B cell (primary cell): ENCODE measurements around the gene LYZL6. TPM values are rescaled to one million over a fixed set of nuclear protein-coding genes. Genes with fewer than 3 reads are reported as not detected.

Source experiments
- ATAC-seq: fragments of 200-7000 bp; cut with Tn5 transposase; one replicate; pipeline ENCODE4 v1.10.0; 2021; ENCODE audit warnings: low read depth, mild to moderate bottlenecking, moderate number of reproducible peaks, moderate library complexity
- CTCF ChIA-PET: fragments of 350-600 bp; sonication (Branson Sonifier 250); formaldehyde crosslinking; loops from one replicate; lab custom pipeline; 2021; ENCODE audit warnings: antibody characterized with exemption, inconsistent platforms; lab: Charles Lee
- POLR2A ChIA-PET: fragments of 350-600 bp; sonication (Branson Sonifier 250); formaldehyde crosslinking; loops from one replicate; lab custom pipeline; 2021; ENCODE audit warnings: antibody characterized with exemption; lab: Charles Lee
- DNase-seq: peaks from one replicate; pipeline ENCODE4 v3.0.0; 2013
- H2AFZ ChIP-seq: 2 replicates; pipeline ENCODE4 v1.6.1; 2012; ENCODE audit warnings: mild to moderate bottlenecking, low read depth, low read length; ENCODE audit not compliant: insufficient read depth, poor library complexity, severe bottlenecking
- H3K27ac ChIP-seq, 2 donors: 1 replicate in 1 of 2; 2 replicates in 1 of 2; pipeline ENCODE4 v1.5.1; 2012 to 2013; ENCODE audit warnings: low read length in 2 of 2, mild to moderate bottlenecking in 2 of 2, moderate library complexity in 1 of 2
- H3K27me3 ChIP-seq, 4 experiments: fragments of 200-600 bp in 1 of 4; sonication (generic) in 1 of 4; replicated peaks in 1 of 4; 1 replicate in 2 of 4; 2 replicates in 2 of 4; pipeline versions ENCODE4 v1.6.1 to v1.7.0; 2013 to 2016; ENCODE audit warnings: low read length in 3 of 4, mild to moderate bottlenecking in 2 of 4, mixed read lengths in 1 of 4, moderate library complexity in 1 of 4; ENCODE audit not compliant: insufficient read depth in 4 of 4, control insufficient read depth in 3 of 4; ENCODE audit errors: control extremely low read depth in 1 of 4
- H3K36me3 ChIP-seq, 2 experiments: replicated peaks in 1 of 2; 1 replicate in 1 of 2; 2 replicates in 1 of 2; pipeline versions ENCODE4 v1.6.1 to v1.7.1; 2013; ENCODE audit warnings: low read length in 1 of 2; ENCODE audit not compliant: insufficient read depth in 2 of 2, control insufficient read depth in 1 of 2; ENCODE audit errors: control extremely low read depth in 1 of 2, extremely low read depth in 1 of 2
- H3K4me1 ChIP-seq, 2 donors: fragments of 200-600 bp in 1 of 2; sonication (generic) in 1 of 2; 1 replicate in 1 of 2; 2 replicates in 1 of 2; pipeline versions ENCODE4 v1.5.1 to v1.6.1; 2013 to 2017; ENCODE audit warnings: low read length in 2 of 2; ENCODE audit not compliant: control insufficient read depth in 2 of 2, insufficient read depth in 2 of 2
- H3K4me2 ChIP-seq: replicated peaks from 2 replicates; pipeline ENCODE3; 2012; ENCODE audit warnings: mild to moderate bottlenecking, low read depth, low read length; ENCODE audit not compliant: poor library complexity, severe bottlenecking
- H3K4me3 ChIP-seq, 5 experiments: fragments of 200-600 bp in 1 of 5; sonication (generic) in 1 of 5; 1 replicate in 3 of 5; 2 replicates in 2 of 5; pipeline versions ENCODE4 v1.5.1 to v1.7.0; 2011 to 2016; ENCODE audit warnings: low read length in 4 of 5, mild to moderate bottlenecking in 4 of 5, low read depth in 2 of 5, control low read depth in 1 of 5, moderate library complexity in 1 of 5; ENCODE audit not compliant: insufficient read depth in 1 of 5; ENCODE audit errors: control extremely low read depth in 1 of 5, extremely low read depth in 1 of 5
- H3K79me2 ChIP-seq: fragments of 200-600 bp; sonication (generic); one replicate; pipeline ENCODE4 v1.6.0; 2016; ENCODE audit warnings: low read length; ENCODE audit not compliant: control insufficient read depth, insufficient read depth
- H3K9ac ChIP-seq: fragments of 200-600 bp; sonication (generic); 2 replicates; pipeline ENCODE4 v1.6.1; 2017; ENCODE audit warnings: mild to moderate bottlenecking, low read length, moderate library complexity
- H3K9me3 ChIP-seq, 3 donors: one replicate each; pipeline versions ENCODE4 v1.6.1 to v1.7.1; 2013; ENCODE audit warnings: low read length in 2 of 3; ENCODE audit not compliant: control insufficient read depth in 2 of 3, insufficient read depth in 1 of 3; ENCODE audit errors: control extremely low read depth in 1 of 3
- H4K20me1 ChIP-seq: 2 replicates; pipeline ENCODE4 v1.6.0; 2012; ENCODE audit warnings: mild to moderate bottlenecking, low read length; ENCODE audit not compliant: insufficient read depth, control insufficient read depth, poor library complexity, severe bottlenecking
- H3K27ac Mint-ChIP-seq: one replicate; pipeline ENCODE4 v1.8.0; 2021; ENCODE audit warnings: mixed read lengths
- H3K27me3 Mint-ChIP-seq: one replicate; pipeline ENCODE4 v1.8.0; 2021; ENCODE audit warnings: mixed read lengths
- H3K4me1 Mint-ChIP-seq: one replicate; pipeline ENCODE4 v1.8.0; 2021; ENCODE audit warnings: mixed read lengths
- H3K4me3 Mint-ChIP-seq: one replicate; pipeline ENCODE4 v1.8.0; 2021; ENCODE audit warnings: mixed read lengths
- H3K9me3 Mint-ChIP-seq: one replicate; pipeline ENCODE4 v1.8.0; 2022; ENCODE audit warnings: mixed read lengths; ENCODE audit not compliant: insufficient read depth
- CTCF ChIP-seq: fragments of 200-600 bp; IDR thresholded peaks from one replicate; pipeline ENCODE4 v1.8.0; 2022; ENCODE audit warnings: antibody characterized with exemption, mild to moderate bottlenecking
- EZH2 ChIP-seq: IDR thresholded peaks from 2 replicates; pipeline ENCODE4 v1.6.1; 2012; ENCODE audit warnings: borderline replicate concordance, low read depth, mild to moderate bottlenecking, moderate library complexity, low read length; ENCODE audit not compliant: insufficient read depth, poor library complexity, severe bottlenecking
- WGBS: methylation state at CpG from one replicate; pipeline ENCODE4 v1.1.5; 2013; ENCODE audit warnings: missing lambda C conversion rate; ENCODE audit not compliant: insufficient coverage; 5-methylcytosine and 5-hydroxymethylcytosine counted together
- intact Hi-C: fragments of 100-400 bp; cut with micrococcal nuclease; formaldehyde crosslinking; loops from one replicate; pipeline ENCODE4 v1.10.0; 2022
- polyA plus RNA-seq: library from polyadenylated mRNA; depleted of rRNA; stranded (reverse); fragments of >200 nt; gene quantifications from 2 replicates; pipeline ENCODE4 v1.2.3, GENCODE V29; 2012
- total RNA-seq, 2 donors: library from RNA; stranded (reverse); fragments of 120-200 nt in 1 of 2; gene quantifications; 1 replicate in 1 of 2; 2 replicates in 1 of 2; pipeline versions ENCODE4 v1.2.3 to v1.2.4, GENCODE V29; 2013 to 2022

Gene LYZL6
- total and polyA plus RNA-seq, 2 donors (not counting 1 experiment from before 2014, with no cell fraction given) = not detected

- H3K4me1 ChIP-seq = no peaks in the 10 kb centered on the region
Measured at GRCh38 chr17:35900280-35900679, 43.2 kb downstream of the LYZL6 start.

More at GRCh38 chr17:35900280-35900679, 43.2 kb downstream of the LYZL6 start:
- Histone ChIP-seq H3K79me2 (no peaks in the 10 kb centered on the region), H2AFZ (no peak overlapping the region), H3K9ac (no peak overlapping the region), H3K27me3 (peaks cover 0 to 6% (median 2%) of the 10 kb centered on the region in 4 experiments), H3K4me2 (no peak overlapping the region), H3K36me3 (no peaks in the 10 kb centered on the region), H3K9me3 (peaks cover 0 to 2% (median 0%) of the 10 kb centered on the region in 3 donors), H4K20me1 (no peaks in the 10 kb centered on the region), H3K4me3 (no peak overlapping the region), H3K27ac (no peak overlapping the region)
- ChIA-PET CTCF (no interaction called here), POLR2A (no interaction called here)
- Mint-ChIP-seq H3K9me3 (no peaks in the 10 kb centered on the region), H3K27ac (no peak overlapping the region), H3K4me3 (no peak overlapping the region), H3K4me1 (no peaks in the 10 kb centered on the region), H3K27me3 (peaks cover 10% of the 10 kb centered on the region)
- no peak for DNase-seq
- intact Hi-C loops = no loop called here
- TF ChIP-seq CTCF (no peak), EZH2 (no peak)
- WGBS = 70% methylated on average over 4 of the region's 5 CpGs
- no peak for ATAC-seq
